ENCODE measurements around the gene GPRC5A.

- TF ChIP-seq CTCF (conservative IDR thresholded peaks at IDR 0.05; ENCODE audit: low read depth, low read length) (no peak), RAD21 (IDR thresholded peaks at IDR 0.05; ENCODE audit: low read length) (no peak), POLR2A (IDR thresholded peaks at IDR 0.05; ENCODE audit: low read depth, low read length) (no peak)
These were observed 21.3 kb downstream of the GPRC5A start for GRCh38 chr12:12912711-12913110.
